Caco-2 (cell line): Measurements from ENCODE around the gene DNMT3L. TPM values are rescaled to one million over a fixed set of nuclear protein-coding genes. Genes with fewer than 3 reads are reported as not detected.
"Not testable (repeated sequence)": the region's sequence is repeated elsewhere in the genome, so short reads cannot be mapped to it uniquely, and the experiment has no call there.

Experiments used
- BruUV-seq: library from RNA; stranded (reverse); fragments of 400-500 nt; replicated peaks from 2 replicates; lab custom pipeline; 2021; lab: Mats Ljungman, UMichigan
- CTCF ChIA-PET: fragments of 300-600 bp; sonication (Branson Sonifier 250); formaldehyde crosslinking; loops from one replicate; lab custom pipeline; 2022; ENCODE audit warnings: antibody characterized with exemption; lab: Charles Lee
- POLR2A ChIA-PET: fragments of 300-600 bp; sonication (Branson Sonifier 250); formaldehyde crosslinking; loops from one replicate; lab custom pipeline; 2022; ENCODE audit warnings: antibody characterized with exemption; lab: Charles Lee
- DNase-seq, 2 experiments: peaks; one replicate each; pipeline versions ENCODE4 v3.0.0 to v3.0.0-alpha.2; 2020 to 2022
- H3K27me3 ChIP-seq: replicated peaks from 2 replicates; pipeline ENCODE4 v1.6.0; 2011; ENCODE audit warnings: low read length; ENCODE audit not compliant: control insufficient read depth, insufficient read depth
- H3K36me3 ChIP-seq: 2 replicates; pipeline ENCODE4 v1.5.1; 2011; ENCODE audit warnings: low read length; ENCODE audit not compliant: control insufficient read depth, insufficient read depth
- H3K4me1 ChIP-seq: fragments of 250-450 bp; sonication (Bioruptor Pico); 2 replicates; pipeline ENCODE4 v1.5.1; 2020; ENCODE audit warnings: mild to moderate bottlenecking
- H3K4me3 ChIP-seq: 2 replicates; pipeline ENCODE4 v1.5.1; 2011; ENCODE audit warnings: low read depth, mild to moderate bottlenecking, control low read depth, low read length
- H3K9me3 ChIP-seq: fragments of 250-450 bp; sonication (Bioruptor Pico); 2 replicates; pipeline ENCODE4 v1.5.1; 2020; ENCODE audit warnings: mild to moderate bottlenecking, moderate library complexity
- H3K27ac Mint-ChIP-seq: one replicate; pipeline ENCODE4 v1.8.0; 2022; ENCODE audit warnings: mixed read lengths; ENCODE audit not compliant: unreplicated experiment
- H3K27me3 Mint-ChIP-seq: one replicate; pipeline ENCODE4 v1.8.0; 2022; ENCODE audit warnings: mixed read lengths; ENCODE audit not compliant: insufficient read depth, unreplicated experiment
- H3K36me3 Mint-ChIP-seq: one replicate; pipeline ENCODE4 v1.8.0; 2022; ENCODE audit warnings: mild to moderate bottlenecking, mixed read lengths; ENCODE audit not compliant: insufficient read depth, unreplicated experiment
- H3K4me1 Mint-ChIP-seq: one replicate; pipeline ENCODE4 v1.8.0; 2022; ENCODE audit warnings: low read depth, mixed read lengths; ENCODE audit not compliant: unreplicated experiment
- H3K4me3 Mint-ChIP-seq: one replicate; pipeline ENCODE4 v1.8.0; 2022; ENCODE audit warnings: mild to moderate bottlenecking, moderate library complexity, mixed read lengths; ENCODE audit not compliant: unreplicated experiment
- H3K9me3 Mint-ChIP-seq: one replicate; pipeline ENCODE4 v1.8.0; 2022; ENCODE audit warnings: mixed read lengths; ENCODE audit not compliant: unreplicated experiment
- CTCF ChIP-seq, 2 experiments: fragments of 200-600 bp in 1 of 2; IDR thresholded peaks; 1 replicate in 1 of 2; 2 replicates in 1 of 2; pipeline versions ENCODE4 v1.5.1 to v1.8.0; 2011 to 2022; ENCODE audit warnings: antibody characterized with exemption in 1 of 2, control low read depth in 1 of 2, inconsistent platforms in 1 of 2, low read depth in 1 of 2, low read length in 1 of 2, mild to moderate bottlenecking in 1 of 2, moderate library complexity in 1 of 2; ENCODE audit not compliant: insufficient read depth in 1 of 2, severe bottlenecking in 1 of 2, unreplicated experiment in 1 of 2
- intact Hi-C: fragments of 100-400 bp; cut with micrococcal nuclease; formaldehyde crosslinking; loops from one replicate; pipeline ENCODE4 v1.10.0; 2022; ENCODE audit not compliant: unreplicated experiment
- total RNA-seq: library from RNA; stranded (reverse); gene quantifications from 2 replicates; pipeline ENCODE4 v1.2.3, GENCODE V29; 2022

The DNMT3L gene
- total RNA-seq, 1 experiment from 2014 or later = 0.95 TPM

- H3K9me3 ChIP-seq = no peaks in the 10 kb centered on the region
- no peaks in the 10 kb centered on the region for H3K27me3 ChIP-seq
- no peaks in the 10 kb centered on the region for H3K4me1 ChIP-seq
- H3K27me3 Mint-ChIP-seq = no peaks in the 10 kb centered on the region
- ChIA-PET POLR2A (no interaction called here), CTCF (no interaction called here)
- H3K36me3 Mint-ChIP-seq = no peaks in the 10 kb centered on the region
- intact Hi-C loops = no loop called here
- no peak within 1 kb of the TSS for H3K4me3 ChIP-seq
- no peak for TF ChIP-seq CTCF (IDR thresholded peaks at IDR 0.05; ENCODE audit: insufficient read depth in 1 of 2, low read depth in 1 of 2, low read length in 1 of 2, severe bottlenecking in 1 of 2, unreplicated experiment in 1 of 2)
- H3K36me3 ChIP-seq = no peaks in the 10 kb centered on the region
- DNase-seq = no peak
- no peaks in the 10 kb centered on the region for H3K4me1 Mint-ChIP-seq
- no TSS peak for BruUV-seq
- H3K9me3 Mint-ChIP-seq = no peaks in the 10 kb centered on the region
- H3K27ac Mint-ChIP-seq = no peak within 1 kb of the TSS
- no peak within 1 kb of the TSS for H3K4me3 Mint-ChIP-seq
Observed at GRCh38 chr21:44285138-44285992, 23.7 kb upstream of the DNMT3L start, which contains the start of gene AIRE. TSS of gene AIRE (plus strand) at chr21:44285876. CDS start at chr21:44286007, 131 bp downstream.

GRCh38 chr21:44283948-44284347 lies 22.3 kb upstream of the DNMT3L start:
- intact Hi-C loops = no loop called here
- no peaks in the 10 kb centered on the region for H3K36me3 Mint-ChIP-seq
- H3K9me3 Mint-ChIP-seq = no peaks in the 10 kb centered on the region
- Histone ChIP-seq H3K27me3 (no peaks in the 10 kb centered on the region), H3K4me1 (no peaks in the 10 kb centered on the region), H3K9me3 (no peaks in the 10 kb centered on the region), H3K4me3 (no peak overlapping the region), H3K36me3 (no peaks in the 10 kb centered on the region)
- no peaks in the 10 kb centered on the region for H3K4me1 Mint-ChIP-seq
- no TSS peak for BruUV-seq
- CTCF ChIA-PET = no interaction called here
- H3K27me3 Mint-ChIP-seq = no peaks in the 10 kb centered on the region
- H3K27ac Mint-ChIP-seq = no peak overlapping the region
- POLR2A ChIA-PET = no interaction called here
- TF ChIP-seq CTCF (IDR thresholded peaks at IDR 0.05; ENCODE audit: insufficient read depth in 1 of 2, low read depth in 1 of 2, low read length in 1 of 2, severe bottlenecking in 1 of 2, unreplicated experiment in 1 of 2) = no peak
- DNase-seq = no peak
- no peak overlapping the region for H3K4me3 Mint-ChIP-seq

- H3K4me3 Mint-ChIP-seq, H3K36me3 ChIP-seq, POLR2A ChIA-PET, CTCF ChIA-PET, H3K9me3 ChIP-seq, H3K4me1 Mint-ChIP-seq, intact Hi-C loops, H3K27me3 ChIP-seq, H3K4me3 ChIP-seq, H3K27ac Mint-ChIP-seq, H3K27me3 Mint-ChIP-seq, BruUV-seq, DNase-seq, H3K36me3 Mint-ChIP-seq, H3K9me3 Mint-ChIP-seq, H3K4me1 ChIP-seq: not testable (repeated sequence)
Observed at GRCh38 chr21:44283211-44283785, 21.6 kb upstream of the DNMT3L start.
